GM21723 (cell line): ENCODE data around the gene GSC2.

ENCODE experiments used
- ATAC-seq: cut with Tn5 transposase; IDR thresholded peaks from one replicate; pipeline ENCODE4 v1.9.1; 2021; ENCODE audit warnings: mild to moderate bottlenecking, moderate library complexity; ENCODE audit not compliant: unreplicated experiment

Gene GSC2

GRCh38 chr22:19136915-19137314 is 13.2 kb downstream of the GSC2 start:
- ATAC-seq: no peak

- ATAC-seq: no peak
Observed at GRCh38 chr22:19134874-19135273, 15.2 kb downstream of the GSC2 start.

GRCh38 chr22:19134176-19134831 is 15.8 kb downstream of the GSC2 start:
- no peak for ATAC-seq

- no peak for ATAC-seq
Observed at GRCh38 chr22:19133561-19133960, 16.5 kb downstream of the GSC2 start.

GRCh38 chr22:19132693-19133400 is 17.2 kb downstream of the GSC2 start:
- no peak for ATAC-seq

GRCh38 chr22:19132153-19132552 is 17.9 kb downstream of the GSC2 start:
- ATAC-seq: no peak

- no peak for ATAC-seq
Observed at GRCh38 chr22:19131685-19132015, 18.4 kb downstream of the GSC2 start.

GRCh38 chr22:19130959-19131684 is 19.0 kb downstream of the GSC2 start, which contains the start of gene TSSK2:
TSSK2 (plus strand) TSS chr22:19131308; CDS start chr22:19131400, 92 bp downstream.
- ATAC-seq: no peak

GRCh38 chr22:19129871-19130270 is 20.2 kb downstream of the GSC2 start:
- ATAC-seq: no peak

- no peak for ATAC-seq
Observed at GRCh38 chr22:19128946-19129727, 21.0 kb downstream of the GSC2 start.

- ATAC-seq: no peak
Observed at GRCh38 chr22:19128009-19128401, 22.1 kb downstream of the GSC2 start.

- no peak for ATAC-seq
Observed at GRCh38 chr22:19127329-19128008, 22.6 kb downstream of the GSC2 start.

- ATAC-seq: no peak
Observed at GRCh38 chr22:19126309-19127273, 23.5 kb downstream of the GSC2 start.

GRCh38 chr22:19125474-19126308 is 24.4 kb downstream of the GSC2 start:
- no peak for ATAC-seq

- no peak for ATAC-seq
Observed at GRCh38 chr22:19125011-19125410, 25.1 kb downstream of the GSC2 start.

GRCh38 chr22:19124377-19124776 is 25.7 kb downstream of the GSC2 start:
- no peak for ATAC-seq

- ATAC-seq: no peak
Observed at GRCh38 chr22:19123936-19124335, 26.2 kb downstream of the GSC2 start.

GRCh38 chr22:19122752-19123492 is 27.2 kb downstream of the GSC2 start:
- ATAC-seq: no peak
